Occipital lobe (tissue), 2 donors: ENCODE data around the gene RBMS3. TPM values are rescaled to one million over a fixed set of nuclear protein-coding genes. Genes with fewer than 3 reads are reported as not detected.
"Not testable (repeated sequence)": the region's sequence is repeated elsewhere in the genome, so short reads cannot be mapped to it uniquely, and the experiment has no call there.

ENCODE experiments used
- DNase-seq: peaks from one replicate; lab custom pipeline; 2025; lab: John Stamatoyannopoulos, UW
- total RNA-seq: library from RNA; depleted of rRNA; stranded (reverse); fragments of >200 nt; gene quantifications from one replicate; pipeline ENCODE4 v1.2.3, GENCODE V29; 2014

The RBMS3 gene
- 19.8 TPM for total RNA-seq

GRCh38 chr3:29280404-29281093 is at the start of gene RBMS3:
Gene RBMS3, plus strand, starts transcription at chr3:29281071.
- DNase-seq = peak; percentile 39

- not testable (repeated sequence) for DNase-seq
These were observed 47.7 kb upstream of the RBMS3 start for GRCh38 chr3:29233126-29233525.

GRCh38 chr3:29236146-29236840 is 44.6 kb upstream of the RBMS3 start:
- DNase-seq = no peak

GRCh38 chr3:29239376-29239775 is 41.5 kb upstream of the RBMS3 start:
- no peak for DNase-seq

- no peak for DNase-seq
These were observed 40.6 kb upstream of the RBMS3 start for GRCh38 chr3:29240248-29240647.

GRCh38 chr3:29240887-29241286 is 40.0 kb upstream of the RBMS3 start:
- DNase-seq = no peak

GRCh38 chr3:29241855-29242254 is 39.0 kb upstream of the RBMS3 start:
- DNase-seq = no peak

GRCh38 chr3:29242296-29242695 is 38.6 kb upstream of the RBMS3 start:
- no peak for DNase-seq

- no peak for DNase-seq
These were observed 35.4 kb upstream of the RBMS3 start for GRCh38 chr3:29245441-29245840.

- DNase-seq = no peak
These were observed 33.7 kb upstream of the RBMS3 start for GRCh38 chr3:29247088-29247745.

- DNase-seq = no peak
These were observed 31.0 kb upstream of the RBMS3 start for GRCh38 chr3:29249829-29250345.

- no peak for DNase-seq
These were observed 24.8 kb upstream of the RBMS3 start for GRCh38 chr3:29255854-29256696.

- no peak for DNase-seq
These were observed 22.7 kb upstream of the RBMS3 start for GRCh38 chr3:29258161-29258560.

- DNase-seq = no peak
These were observed 19.8 kb upstream of the RBMS3 start for GRCh38 chr3:29261119-29261518.

- no peak for DNase-seq
These were observed 17.4 kb upstream of the RBMS3 start for GRCh38 chr3:29263476-29263875.

- DNase-seq = no peak
These were observed 15.3 kb upstream of the RBMS3 start for GRCh38 chr3:29265509-29266072.

GRCh38 chr3:29267226-29267625 is 13.6 kb upstream of the RBMS3 start:
- no peak for DNase-seq

- DNase-seq = no peak
These were observed 12.2 kb upstream of the RBMS3 start for GRCh38 chr3:29268651-29269050.

- no peak for DNase-seq
These were observed 10.1 kb upstream of the RBMS3 start for GRCh38 chr3:29270752-29271151.

- DNase-seq = no peak
These were observed 9.4 kb upstream of the RBMS3 start for GRCh38 chr3:29271475-29271874.

GRCh38 chr3:29274667-29275066 is 6.2 kb upstream of the RBMS3 start:
- no peak for DNase-seq
